Astrocyte (in vitro differentiated cells and primary cell): ENCODE measurements around the gene HSPG2. TPM values are rescaled to one million over a fixed set of nuclear protein-coding genes. Genes with fewer than 3 reads are reported as not detected.

Source experiments
- DNase-seq: peaks from one replicate; pipeline ENCODE4 v3.0.0-alpha.2; 2010; ENCODE audit warnings: low read depth
- FAIRE-seq: peaks from 2 replicates; lab custom pipeline; 2011; peaks lifted over from hg19 to GRCh38; lab: Jason Lieb, UNC
- H2AFZ ChIP-seq: 2 replicates; pipeline ENCODE4 v1.6.0; 2012; ENCODE audit warnings: low read depth, low read length, inconsistent platforms
- H3K27ac ChIP-seq: 2 replicates; pipeline ENCODE4 v1.5.1; 2011; ENCODE audit warnings: low read depth, low read length, inconsistent platforms
- H3K27me3 ChIP-seq: 2 replicates; pipeline ENCODE4 v1.6.0; 2011; ENCODE audit warnings: low read length, inconsistent platforms; ENCODE audit not compliant: insufficient read depth
- H3K36me3 ChIP-seq: 2 replicates; pipeline ENCODE4 v1.5.1; 2011; ENCODE audit warnings: low read length, inconsistent platforms; ENCODE audit not compliant: insufficient read depth
- H3K4me1 ChIP-seq: 2 replicates; pipeline ENCODE4 v1.5.1; 2011; ENCODE audit warnings: low read length, inconsistent platforms; ENCODE audit not compliant: insufficient read depth
- H3K4me2 ChIP-seq: 2 replicates; pipeline ENCODE4 v1.6.0; 2012; ENCODE audit warnings: low read length, inconsistent platforms
- H3K4me3 ChIP-seq: 2 replicates; pipeline ENCODE4 v1.5.1; 2011; ENCODE audit warnings: low read depth, mild to moderate bottlenecking, low read length, inconsistent platforms; ENCODE audit not compliant: insufficient read depth
- H3K79me2 ChIP-seq: 2 replicates; pipeline ENCODE4 v1.6.0; 2012; ENCODE audit warnings: mild to moderate bottlenecking, low read length, inconsistent platforms; ENCODE audit not compliant: insufficient read depth
- H3K9ac ChIP-seq: 2 replicates; pipeline ENCODE4 v1.6.0; 2012; ENCODE audit warnings: mild to moderate bottlenecking, low read length, inconsistent platforms
- H3K9me3 ChIP-seq: 2 replicates; pipeline ENCODE4 v1.5.1; 2012; ENCODE audit warnings: low read depth, mild to moderate bottlenecking, low read length, inconsistent platforms; ENCODE audit not compliant: insufficient read depth
- H4K20me1 ChIP-seq: 2 replicates; pipeline ENCODE4 v1.6.0; 2012; ENCODE audit warnings: low read length, inconsistent platforms; ENCODE audit not compliant: insufficient read depth
- H3K27ac Mint-ChIP-seq: one replicate; pipeline ENCODE4 v1.8.0; 2021; ENCODE audit warnings: mild to moderate bottlenecking, mixed read lengths; ENCODE audit not compliant: unreplicated experiment
- H3K27me3 Mint-ChIP-seq: one replicate; pipeline ENCODE4 v1.8.0; 2021; ENCODE audit warnings: low read depth, mixed read lengths; ENCODE audit not compliant: unreplicated experiment
- H3K36me3 Mint-ChIP-seq: one replicate; pipeline ENCODE4 v1.8.0; 2021; ENCODE audit warnings: low read depth, mixed read lengths; ENCODE audit not compliant: unreplicated experiment
- H3K4me1 Mint-ChIP-seq: one replicate; pipeline ENCODE4 v1.8.0; 2021; ENCODE audit warnings: low read depth, mixed read lengths; ENCODE audit not compliant: unreplicated experiment
- H3K4me3 Mint-ChIP-seq: one replicate; pipeline ENCODE4 v1.8.0; 2021; ENCODE audit warnings: mild to moderate bottlenecking, moderate library complexity, mixed read lengths; ENCODE audit not compliant: unreplicated experiment
- H3K9me3 Mint-ChIP-seq: one replicate; pipeline ENCODE4 v1.8.0; 2021; ENCODE audit warnings: mild to moderate bottlenecking, mixed read lengths; ENCODE audit not compliant: unreplicated experiment
- EZH2 ChIP-seq: IDR thresholded peaks from 2 replicates; pipeline ENCODE4 v1.6.1; 2012; ENCODE audit warnings: mild to moderate bottlenecking, low read length, inconsistent platforms; ENCODE audit not compliant: insufficient read depth
- total RNA-seq: library from RNA; stranded (reverse); gene quantifications from 2 replicates; pipeline ENCODE4 v1.2.1, GENCODE V29; 2021
- TF ChIP-seq, protein P1 (sequence below): IDR thresholded peaks from 2 replicates; pipeline ENCODE4 v1.5.1; 2011; ENCODE audit warnings: low read depth, mild to moderate bottlenecking, inconsistent platforms, low read length, moderate library complexity; ENCODE audit not compliant: insufficient read depth

Gene HSPG2
- total RNA-seq, 1 donor from 2014 or later, result 249 TPM

DNA sequence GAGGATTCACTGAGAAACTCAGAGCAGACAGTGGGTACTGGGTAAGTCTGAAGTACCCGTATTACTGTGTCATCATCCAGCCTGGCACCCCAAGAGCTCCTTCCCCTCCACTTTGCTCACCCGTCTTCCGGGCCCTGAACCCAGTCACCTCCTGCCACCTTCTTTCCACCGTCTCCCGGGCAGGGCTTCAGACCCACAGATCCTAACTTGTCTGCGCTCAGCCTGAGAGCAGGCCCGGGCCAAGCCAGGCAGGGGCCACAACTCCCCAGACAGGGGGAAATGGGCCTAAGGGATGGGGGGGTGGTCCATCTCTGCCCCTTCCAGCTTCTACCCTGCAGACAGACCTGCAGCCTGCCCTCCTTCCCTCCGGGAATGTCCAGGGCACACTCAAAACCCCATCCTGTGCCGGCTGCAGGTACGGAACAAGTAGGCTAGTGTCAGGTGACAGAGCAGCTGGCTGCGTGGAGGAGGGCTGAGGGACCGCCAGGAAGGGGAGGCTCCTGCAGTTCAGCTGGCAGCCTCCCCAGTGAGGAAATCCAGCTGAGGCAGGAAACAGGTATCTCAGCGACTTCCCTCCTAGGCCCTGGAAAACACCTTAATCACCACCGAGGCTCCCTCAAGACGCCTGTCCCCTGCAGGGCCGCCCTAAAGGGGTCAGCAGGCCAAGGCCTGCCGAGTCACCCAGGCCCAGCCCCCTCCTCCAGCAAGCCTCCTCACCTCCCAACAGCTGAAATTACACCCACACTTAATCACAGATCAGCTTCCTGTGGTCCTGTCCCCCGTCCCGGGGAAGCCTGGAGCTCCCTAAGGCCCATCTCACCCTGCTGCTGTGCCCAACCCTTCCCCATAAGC, 3.5 kb downstream of the HSPG2 start:
- peaks cover 4% of the 10 kb centered on the region for H3K36me3 ChIP-seq
- peak overlapping the region; percentile 63 for H3K4me3 Mint-ChIP-seq
- no peak overlapping the region for H2AFZ ChIP-seq
- no peaks in the 10 kb centered on the region for H3K27me3 Mint-ChIP-seq
- H3K9me3 ChIP-seq, result no peaks in the 10 kb centered on the region
- H3K4me1 Mint-ChIP-seq, result peaks cover 58% of the 10 kb centered on the region
- H3K9ac ChIP-seq, result peak overlapping the region; percentile 65
- peak overlapping the region; percentile 89 for H3K27ac Mint-ChIP-seq
- TF ChIP-seq, protein P1, sequence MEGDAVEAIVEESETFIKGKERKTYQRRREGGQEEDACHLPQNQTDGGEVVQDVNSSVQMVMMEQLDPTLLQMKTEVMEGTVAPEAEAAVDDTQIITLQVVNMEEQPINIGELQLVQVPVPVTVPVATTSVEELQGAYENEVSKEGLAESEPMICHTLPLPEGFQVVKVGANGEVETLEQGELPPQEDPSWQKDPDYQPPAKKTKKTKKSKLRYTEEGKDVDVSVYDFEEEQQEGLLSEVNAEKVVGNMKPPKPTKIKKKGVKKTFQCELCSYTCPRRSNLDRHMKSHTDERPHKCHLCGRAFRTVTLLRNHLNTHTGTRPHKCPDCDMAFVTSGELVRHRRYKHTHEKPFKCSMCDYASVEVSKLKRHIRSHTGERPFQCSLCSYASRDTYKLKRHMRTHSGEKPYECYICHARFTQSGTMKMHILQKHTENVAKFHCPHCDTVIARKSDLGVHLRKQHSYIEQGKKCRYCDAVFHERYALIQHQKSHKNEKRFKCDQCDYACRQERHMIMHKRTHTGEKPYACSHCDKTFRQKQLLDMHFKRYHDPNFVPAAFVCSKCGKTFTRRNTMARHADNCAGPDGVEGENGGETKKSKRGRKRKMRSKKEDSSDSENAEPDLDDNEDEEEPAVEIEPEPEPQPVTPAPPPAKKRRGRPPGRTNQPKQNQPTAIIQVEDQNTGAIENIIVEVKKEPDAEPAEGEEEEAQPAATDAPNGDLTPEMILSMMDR, result no peak
- no peak for TF ChIP-seq EZH2
- H3K27ac ChIP-seq, result peak overlapping the region; percentile 30
- peaks cover 64% of the 10 kb centered on the region for H3K4me1 ChIP-seq
- H3K4me3 ChIP-seq, result no peak overlapping the region
- peak; percentile 39 for DNase-seq
- H3K36me3 Mint-ChIP-seq, result peaks cover 10% of the 10 kb centered on the region
- H3K9me3 Mint-ChIP-seq, result no peaks in the 10 kb centered on the region
- peak overlapping the region; percentile 77 for H3K4me2 ChIP-seq
- H3K79me2 ChIP-seq, result peaks cover 80% of the 10 kb centered on the region
- H3K27me3 ChIP-seq, result no peaks in the 10 kb centered on the region
- FAIRE-seq, result no peak
- peaks cover 44% of the 10 kb centered on the region for H4K20me1 ChIP-seq

DNA sequence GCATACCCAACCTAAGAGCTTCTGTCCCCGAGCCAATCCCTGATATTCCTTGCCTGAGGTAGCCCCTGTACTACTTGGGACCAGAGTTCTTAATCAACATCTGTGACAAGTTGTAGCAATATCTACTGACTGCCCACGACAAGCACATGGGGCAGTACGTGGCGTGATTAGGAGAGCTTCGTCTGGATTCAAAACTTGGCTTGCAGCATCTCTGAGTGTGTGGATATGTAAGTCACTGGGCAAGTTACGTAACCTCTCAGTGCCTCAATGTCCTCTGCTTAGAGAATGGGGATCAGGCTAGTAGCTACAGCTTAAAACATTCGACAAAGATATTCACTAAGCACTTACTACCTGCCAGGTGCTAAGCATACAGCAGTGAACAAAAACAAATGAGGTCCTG, 5.0 kb downstream of the HSPG2 start:
- no peaks in the 10 kb centered on the region for H3K27me3 Mint-ChIP-seq
- peak overlapping the region; percentile 94 for H3K27ac Mint-ChIP-seq
- H3K4me1 Mint-ChIP-seq, result peaks cover 49% of the 10 kb centered on the region
- Histone ChIP-seq H3K9me3 (no peaks in the 10 kb centered on the region), H3K4me3 (no peak overlapping the region), H4K20me1 (peaks cover 44% of the 10 kb centered on the region), H3K27ac (peak overlapping the region; percentile 85), H3K36me3 (peaks cover 4% of the 10 kb centered on the region), H3K27me3 (no peaks in the 10 kb centered on the region), H2AFZ (no peak overlapping the region), H3K79me2 (peaks cover 94% of the 10 kb centered on the region), H3K4me1 (peaks cover 59% of the 10 kb centered on the region), H3K4me2 (peak overlapping the region; percentile 73), H3K9ac (peak overlapping the region; percentile 73)
- peaks cover 10% of the 10 kb centered on the region for H3K36me3 Mint-ChIP-seq
- H3K9me3 Mint-ChIP-seq, result no peaks in the 10 kb centered on the region
- FAIRE-seq (peak; percentile 67), DNase-seq (peak; percentile 86)
- H3K4me3 Mint-ChIP-seq, result peak overlapping the region; percentile 36
- TF ChIP-seq, protein P1, result no peak
- no peak for TF ChIP-seq EZH2
